Erythroblast (primary cell): ENCODE results near the gene C1orf50.

Experiments used
- GATA1 ChIP-seq: IDR thresholded peaks from 2 replicates; pipeline ENCODE4 v1.6.1; 2011; ENCODE audit warnings: low read depth, mild to moderate bottlenecking, control low read depth, low read length, moderate library complexity
- POLR2A ChIP-seq: IDR thresholded peaks from 2 replicates; pipeline ENCODE4 v1.6.1; 2011; ENCODE audit warnings: mild to moderate bottlenecking, low read length

GRCh38 chr1:42774928-42775526 is 8.0 kb downstream of the C1orf50 start:
- TF ChIP-seq POLR2A, result no peak
- TF ChIP-seq GATA1, result no peak
